Erythroblast (primary cell): ENCODE results near the gene CFAP77.

ENCODE experiments used
- GATA1 ChIP-seq: IDR thresholded peaks from 2 replicates; pipeline ENCODE4 v1.6.1; 2011; ENCODE audit warnings: low read depth, mild to moderate bottlenecking, control low read depth, low read length, moderate library complexity
- POLR2A ChIP-seq: IDR thresholded peaks from 2 replicates; pipeline ENCODE4 v1.6.1; 2011; ENCODE audit warnings: mild to moderate bottlenecking, low read length

DNA sequence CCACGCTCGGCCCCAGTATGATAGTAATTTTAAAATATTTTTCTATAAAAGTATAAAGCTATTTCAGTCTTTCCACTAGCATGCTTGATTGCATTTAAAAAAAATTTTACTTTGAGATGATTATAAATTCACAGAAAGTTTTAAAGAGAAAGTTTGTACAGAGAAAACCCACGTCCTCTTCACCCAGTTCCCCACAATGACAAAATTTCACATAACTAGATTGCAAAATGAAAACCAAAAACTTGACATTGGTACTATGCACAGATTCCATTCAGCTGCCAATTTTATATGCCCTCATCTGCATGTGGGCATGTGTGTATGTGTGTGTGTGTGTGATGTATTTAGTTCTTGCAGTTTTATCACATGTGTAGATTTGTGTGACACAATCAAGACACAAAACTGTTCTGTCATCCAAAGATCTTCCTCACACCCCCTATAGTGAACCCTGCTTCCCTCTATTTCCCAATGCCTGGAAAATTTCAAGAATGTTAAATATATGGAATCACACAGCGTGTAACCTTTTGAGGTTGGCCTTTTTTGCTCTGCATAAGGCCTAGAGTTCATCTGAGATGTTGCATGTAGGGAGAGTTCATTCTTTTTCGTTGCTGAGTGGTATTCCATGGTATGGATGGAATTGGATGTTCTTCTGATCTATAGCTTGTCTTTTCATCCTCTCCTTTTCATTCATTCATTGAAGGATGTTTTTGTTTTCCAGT, 115.5 kb downstream of the CFAP77 start:
- TF ChIP-seq POLR2A (no peak), GATA1 (no peak)
